GM21529 (cell line): ENCODE measurements around the gene SLC6A7.

Source experiments
- ATAC-seq: cut with Tn5 transposase; IDR thresholded peaks from one replicate; pipeline ENCODE4 v1.9.1; 2021; ENCODE audit not compliant: unreplicated experiment

The SLC6A7 gene

GRCh38 chr5:150190503-150190979 is 679 bp downstream of the SLC6A7 start:
- ATAC-seq: no peak

GRCh38 chr5:150190987-150191386 is 1.1 kb downstream of the SLC6A7 start:
- ATAC-seq: no peak

GRCh38 chr5:150192462-150192861 is 2.6 kb downstream of the SLC6A7 start:
- no peak for ATAC-seq

- ATAC-seq: no peak
Observed at GRCh38 chr5:150195736-150196485, 6.0 kb downstream of the SLC6A7 start.

- no peak for ATAC-seq
Observed at GRCh38 chr5:150196514-150196913, 6.7 kb downstream of the SLC6A7 start.

- ATAC-seq: no peak
Observed at GRCh38 chr5:150196986-150197385, 7.1 kb downstream of the SLC6A7 start.

- no peak for ATAC-seq
Observed at GRCh38 chr5:150197476-150197875, 7.6 kb downstream of the SLC6A7 start.

GRCh38 chr5:150202501-150202900 is 12.6 kb downstream of the SLC6A7 start:
- no peak for ATAC-seq

- ATAC-seq: no peak
Observed at GRCh38 chr5:150203832-150204589, 14.1 kb downstream of the SLC6A7 start.

GRCh38 chr5:150204590-150204960 is 14.7 kb downstream of the SLC6A7 start:
- ATAC-seq: no peak

GRCh38 chr5:150206098-150206778 is 16.4 kb downstream of the SLC6A7 start:
- ATAC-seq: no peak

- ATAC-seq: no peak
Observed at GRCh38 chr5:150206779-150207115, 16.9 kb downstream of the SLC6A7 start.

GRCh38 chr5:150208187-150209098 is 18.6 kb downstream of the SLC6A7 start:
- ATAC-seq: no peak

GRCh38 chr5:150209099-150209635 is 19.3 kb downstream of the SLC6A7 start:
- no peak for ATAC-seq

GRCh38 chr5:150210644-150211043 is 20.8 kb downstream of the SLC6A7 start:
- ATAC-seq: no peak

- ATAC-seq: no peak
Observed at GRCh38 chr5:150211156-150212030, 21.5 kb downstream of the SLC6A7 start.

GRCh38 chr5:150213530-150213929 is 23.7 kb downstream of the SLC6A7 start:
- ATAC-seq: no peak

- no peak for ATAC-seq
Observed at GRCh38 chr5:150214289-150214688, 24.4 kb downstream of the SLC6A7 start.
